Measurements from ENCODE around the gene C16orf54.
"Not testable (repeated sequence)": the region's sequence is repeated elsewhere in the genome, so short reads cannot be mapped to it uniquely, and the experiment has no call there.

The C16orf54 gene, protein sequence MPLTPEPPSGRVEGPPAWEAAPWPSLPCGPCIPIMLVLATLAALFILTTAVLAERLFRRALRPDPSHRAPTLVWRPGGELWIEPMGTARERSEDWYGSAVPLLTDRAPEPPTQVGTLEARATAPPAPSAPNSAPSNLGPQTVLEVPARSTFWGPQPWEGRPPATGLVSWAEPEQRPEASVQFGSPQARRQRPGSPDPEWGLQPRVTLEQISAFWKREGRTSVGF

DNA sequence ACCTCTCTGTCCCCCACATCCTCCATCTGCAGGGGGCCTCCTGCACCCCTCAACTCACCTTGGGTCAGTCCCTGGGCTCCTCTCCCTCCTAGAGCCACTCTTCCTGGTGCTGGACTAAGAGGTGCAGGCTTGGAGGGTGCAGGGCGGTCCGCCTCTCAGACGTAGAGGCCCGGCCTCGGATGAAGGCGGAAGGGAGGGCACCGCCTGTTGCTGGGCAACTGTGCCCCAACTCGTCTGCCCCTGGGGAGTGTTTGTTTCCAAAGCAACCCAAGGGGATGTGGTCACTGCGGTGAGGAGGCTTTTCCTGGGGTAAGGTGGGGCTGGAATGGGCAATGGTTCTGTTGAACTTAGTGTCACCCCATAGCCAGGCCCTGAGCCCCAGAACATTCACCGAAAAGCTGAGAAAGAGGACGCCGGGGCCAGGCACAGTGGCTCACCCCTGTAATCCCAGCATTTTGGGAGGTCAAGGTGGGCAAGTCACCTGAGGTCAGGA, at the start of gene C16orf54:
TSS of gene C16orf54 (minus strand) at position 138 of the 493 bp plus-strand sequence. CDS start 1,039 bp downstream, outside the sequence.
- peak; percentile 47 to 77 (median 59) for DNase-seq (ENCODE audit: low read depth in 3 of 3)

DNA sequence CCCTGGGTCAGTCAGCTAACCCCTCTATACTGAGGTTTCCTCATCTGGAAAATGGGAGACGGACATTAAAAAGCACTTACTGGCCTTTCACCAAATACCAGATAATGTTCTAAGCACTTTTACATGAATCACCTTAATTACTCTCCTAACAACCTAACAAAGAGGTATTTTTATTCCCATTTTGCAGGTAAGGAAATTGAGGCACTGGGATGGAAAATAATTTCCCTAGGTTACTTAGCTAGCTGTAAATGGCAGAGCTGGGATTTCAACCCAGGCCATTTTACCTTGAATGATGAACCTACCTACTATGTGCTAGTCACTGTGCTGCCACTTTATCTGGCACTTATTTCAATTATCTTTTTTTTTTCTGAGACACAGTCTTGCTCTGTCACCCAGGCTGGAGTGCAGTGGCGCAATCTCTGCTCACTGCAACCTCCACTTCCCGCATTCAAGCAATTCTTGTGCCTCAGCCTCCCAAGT, 48.5 kb upstream of the C16orf54 start:
- DNase-seq (ENCODE audit: low read depth in 3 of 3), result no peak

DNA sequence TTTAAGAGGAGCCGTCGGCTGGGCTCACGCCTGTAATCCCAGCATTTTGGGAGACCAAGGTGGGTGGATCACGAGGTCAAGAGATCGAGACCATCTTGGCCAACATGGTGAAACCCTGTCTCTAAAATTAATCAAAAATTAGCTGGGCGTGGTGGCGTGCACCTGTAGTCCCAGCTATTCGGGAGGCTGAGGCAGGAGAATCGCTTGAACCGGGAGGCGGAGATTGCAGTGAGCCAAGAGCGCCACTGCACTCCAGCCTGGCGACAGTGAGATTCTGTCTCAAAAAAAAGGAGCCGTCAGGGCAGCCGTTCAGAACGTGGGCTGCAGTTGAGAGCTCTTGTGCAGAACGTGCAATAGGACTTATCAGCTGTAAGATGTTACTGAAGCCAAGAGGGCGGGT, 47.4 kb upstream of the C16orf54 start:
- DNase-seq (ENCODE audit: low read depth in 3 of 3), result not testable (repeated sequence)

DNA sequence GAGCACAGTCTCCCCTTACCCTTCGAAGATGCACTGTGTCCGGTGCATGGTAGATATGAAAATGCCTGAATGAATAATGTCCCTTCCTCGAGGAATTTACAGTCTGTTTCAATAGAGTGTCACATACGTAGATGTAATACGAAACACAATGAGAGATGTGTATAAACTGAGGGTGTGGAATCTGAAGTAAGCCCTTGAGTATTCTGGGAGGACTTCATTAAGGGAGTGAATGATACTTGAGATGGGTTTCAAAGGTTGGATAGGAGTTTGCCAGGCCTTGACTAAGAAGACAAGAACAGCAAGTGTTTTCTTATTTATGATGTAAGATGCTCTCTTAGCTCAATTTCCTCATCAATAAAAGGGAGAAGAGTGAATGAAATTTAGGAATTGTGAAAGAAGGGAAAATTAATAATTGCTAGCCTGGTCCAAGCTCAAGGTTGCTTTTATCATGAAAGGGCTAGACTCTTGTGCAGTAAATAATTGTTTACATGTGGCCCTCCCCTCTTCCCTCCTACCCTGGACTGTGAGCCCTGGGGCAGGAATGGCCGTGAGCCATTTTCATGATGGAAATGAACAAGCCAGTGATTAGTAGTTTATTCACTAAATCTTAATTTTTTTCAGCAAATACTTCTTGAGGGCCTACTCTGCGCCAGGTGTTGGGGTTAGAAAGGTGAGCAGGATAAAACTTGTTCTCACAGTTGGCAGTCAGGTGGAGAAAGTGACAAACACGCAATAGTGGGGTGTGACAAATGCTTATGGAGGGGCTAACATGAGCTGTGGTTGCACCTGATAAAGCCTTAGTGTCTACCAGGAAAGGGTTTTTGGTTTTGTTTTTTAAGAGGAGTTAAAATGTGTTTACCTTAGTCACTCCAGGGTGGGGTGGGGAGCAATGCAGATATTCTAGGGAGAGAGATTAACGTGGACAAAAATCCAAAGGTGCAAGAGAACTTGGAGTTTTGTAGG, 46.3 kb upstream of the C16orf54 start:
- DNase-seq (ENCODE audit: low read depth in 3 of 3), result no peak

DNA sequence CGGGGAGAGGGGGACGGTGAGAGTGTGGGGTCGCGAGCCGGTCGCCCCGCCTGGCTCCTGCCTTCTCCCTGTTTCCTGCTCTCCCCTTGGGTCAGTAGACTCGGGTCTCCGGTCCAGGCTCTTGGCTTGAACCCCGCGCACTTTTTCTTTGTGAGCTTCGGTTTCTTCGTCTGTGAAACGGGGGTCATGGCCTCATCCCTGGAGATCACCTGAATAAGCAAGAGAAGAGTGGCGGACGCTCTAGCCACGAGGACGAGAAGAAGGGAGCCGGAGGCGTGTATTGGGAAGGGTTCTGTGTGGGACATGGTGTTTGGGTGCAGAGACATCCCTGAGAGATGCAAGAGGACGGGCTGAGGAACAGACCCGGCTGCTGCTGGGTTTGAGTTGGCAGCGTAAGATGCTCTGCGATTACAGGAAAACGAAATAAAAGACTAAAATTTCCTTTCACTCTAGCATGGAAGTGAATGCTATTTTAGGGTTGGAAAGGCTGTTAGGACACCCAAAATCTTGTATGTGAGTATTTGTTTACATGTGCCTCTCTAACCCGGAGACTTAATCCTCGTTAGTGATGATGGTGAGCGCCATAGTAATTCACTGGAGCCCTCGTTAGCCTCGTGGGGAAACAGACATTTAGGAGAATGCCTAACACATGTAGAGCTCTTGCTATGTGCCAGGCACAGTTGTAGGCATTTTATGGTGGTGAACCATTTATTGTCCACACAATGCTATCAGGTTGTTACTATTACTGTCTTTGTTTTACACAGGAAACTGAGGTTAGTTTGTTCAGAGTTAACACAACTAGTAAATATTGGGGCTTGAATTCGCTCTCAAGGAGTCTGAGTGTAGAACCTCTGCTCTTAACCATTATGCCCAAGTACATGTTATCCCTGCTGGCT, 45.4 kb upstream of the C16orf54 start:
- DNase-seq (ENCODE audit: low read depth in 3 of 3), result no peak

DNA sequence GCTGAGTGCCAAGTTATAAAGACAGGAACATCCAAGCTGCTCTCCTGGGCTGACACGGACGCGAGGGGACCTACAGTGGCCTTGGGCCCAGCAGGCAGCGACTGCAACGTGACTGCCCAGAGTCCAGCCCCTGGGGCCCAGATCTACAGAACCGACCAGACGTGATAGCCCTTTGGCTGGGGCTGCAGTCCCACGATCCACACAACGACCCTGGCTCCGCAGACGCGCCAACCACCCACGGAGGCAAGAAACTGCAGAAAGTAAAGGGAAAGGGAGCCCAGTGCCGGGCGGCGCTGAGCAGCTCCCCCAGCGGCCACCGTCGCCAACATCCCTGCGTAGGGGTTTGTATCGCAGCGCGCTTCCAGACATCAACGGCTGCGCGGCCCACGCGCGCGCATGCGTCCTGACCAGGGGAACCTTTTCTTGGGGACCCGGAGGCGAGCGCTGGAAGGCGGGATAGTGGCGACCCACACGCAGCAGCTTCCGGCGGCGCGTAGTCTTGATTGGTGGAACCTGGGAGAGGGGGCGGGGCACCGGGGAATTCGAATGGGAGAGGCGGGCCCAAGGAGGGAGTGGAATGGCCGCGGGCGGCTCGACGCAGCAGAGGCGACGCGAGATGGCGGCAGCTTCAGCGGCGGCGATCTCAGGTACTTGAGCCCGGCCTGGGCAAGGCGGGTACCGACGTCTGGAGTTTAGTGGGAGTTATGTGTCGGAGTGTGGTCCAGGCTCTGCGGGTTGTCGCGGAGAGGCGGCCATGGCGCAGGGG, 44.6 kb upstream of the C16orf54 start, which contains the start of gene KIF22:
TSS of gene KIF22 (plus strand) at position 569 of the 766 bp plus-strand sequence. CDS start at position 578, 9 bp downstream.
- peak; percentile 99 to 100 (median 99) for DNase-seq (ENCODE audit: low read depth in 3 of 3)

DNA sequence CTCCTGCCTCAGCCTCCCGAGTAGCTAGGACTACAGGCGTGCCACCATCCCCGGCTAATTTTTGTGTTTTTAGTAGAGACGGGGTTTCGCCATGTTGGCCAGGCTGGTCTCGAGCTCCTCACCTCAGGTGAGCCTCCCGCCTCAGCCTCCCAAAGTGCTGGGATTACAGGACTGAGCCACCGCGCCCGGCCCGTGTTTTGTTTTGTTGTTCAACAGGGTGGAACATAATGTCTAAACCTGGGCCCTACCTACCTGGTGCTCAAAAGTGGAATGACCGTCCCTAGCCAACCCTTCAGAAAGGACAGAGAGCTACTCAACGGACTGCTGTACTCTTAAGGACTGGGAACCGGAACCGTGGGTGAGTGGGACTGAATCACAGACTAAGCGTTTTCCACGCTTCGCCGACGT, 44.0 kb upstream of the C16orf54 start:
- no peak for DNase-seq (ENCODE audit: low read depth in 3 of 3)

DNA sequence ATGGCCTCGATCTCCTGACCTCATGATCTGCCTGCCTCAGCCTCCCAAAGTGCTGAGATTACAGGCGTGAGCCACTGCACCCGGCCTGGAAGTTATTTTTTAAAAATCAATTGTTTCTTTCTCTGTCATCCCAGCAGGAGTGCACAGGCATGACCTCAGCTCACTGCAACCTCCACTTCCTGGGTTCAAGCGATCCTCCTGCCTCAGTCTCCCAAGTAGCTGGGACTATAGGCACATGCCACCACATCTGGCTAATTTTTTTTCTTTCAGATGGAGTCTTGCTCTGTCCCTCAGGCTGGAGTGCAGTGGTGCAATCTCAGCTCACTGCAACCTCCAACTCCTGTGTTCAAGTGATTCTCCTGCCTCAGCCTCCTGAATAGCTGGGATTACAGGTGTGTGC, 41.4 kb upstream of the C16orf54 start:
- DNase-seq (ENCODE audit: low read depth in 3 of 3), result not testable (repeated sequence)

DNA sequence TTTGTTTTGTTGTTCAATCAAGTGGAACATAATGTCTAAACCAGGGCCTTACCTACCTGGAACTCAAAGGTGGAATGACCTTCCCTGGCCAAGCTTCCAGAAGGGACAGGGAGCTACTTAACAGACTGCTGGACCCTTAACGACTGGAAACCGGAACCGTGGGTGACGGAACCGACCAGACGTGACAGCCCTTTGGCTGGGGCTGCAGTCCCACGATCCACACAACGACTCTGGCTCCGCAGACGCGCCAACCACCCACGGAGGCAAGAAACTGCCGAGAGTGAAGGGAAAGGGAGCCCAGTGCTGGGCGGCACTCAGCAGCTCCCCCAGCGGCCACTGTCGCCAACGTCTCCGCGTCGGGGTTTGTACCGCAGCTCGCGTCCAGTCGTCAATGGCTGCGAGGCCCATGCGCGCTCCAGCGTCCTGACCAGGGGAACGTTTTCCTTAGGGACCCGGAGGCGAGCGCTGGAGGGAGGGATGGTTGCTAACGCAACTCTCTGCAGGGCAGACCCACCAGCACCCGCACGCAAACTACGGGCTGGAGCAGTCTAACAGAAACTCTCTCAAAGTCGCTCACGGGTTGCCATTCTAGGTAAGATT, 39.2 kb upstream of the C16orf54 start:
- peak; percentile 58 to 66 (median 60) for DNase-seq (ENCODE audit: low read depth in 3 of 3)

DNA sequence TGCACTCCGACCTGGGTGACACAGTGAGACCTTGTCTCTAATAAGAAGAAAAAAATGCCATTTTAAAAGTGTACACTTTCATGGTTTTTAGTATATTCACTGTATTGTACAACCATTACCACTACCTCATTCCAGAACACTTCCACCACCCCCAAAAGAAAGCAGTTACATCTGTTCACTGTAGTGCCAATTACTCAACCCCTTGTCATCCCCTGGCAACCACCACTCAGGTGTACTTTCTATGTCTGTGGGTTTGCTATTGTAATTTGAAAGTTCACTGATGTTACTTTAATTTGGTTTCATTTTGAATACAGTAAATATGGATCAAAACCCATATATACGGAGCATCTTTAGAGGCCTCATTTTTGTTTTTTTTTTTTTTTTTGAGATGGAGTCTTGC, 38.4 kb upstream of the C16orf54 start:
- no peak for DNase-seq (ENCODE audit: low read depth in 3 of 3)

DNA sequence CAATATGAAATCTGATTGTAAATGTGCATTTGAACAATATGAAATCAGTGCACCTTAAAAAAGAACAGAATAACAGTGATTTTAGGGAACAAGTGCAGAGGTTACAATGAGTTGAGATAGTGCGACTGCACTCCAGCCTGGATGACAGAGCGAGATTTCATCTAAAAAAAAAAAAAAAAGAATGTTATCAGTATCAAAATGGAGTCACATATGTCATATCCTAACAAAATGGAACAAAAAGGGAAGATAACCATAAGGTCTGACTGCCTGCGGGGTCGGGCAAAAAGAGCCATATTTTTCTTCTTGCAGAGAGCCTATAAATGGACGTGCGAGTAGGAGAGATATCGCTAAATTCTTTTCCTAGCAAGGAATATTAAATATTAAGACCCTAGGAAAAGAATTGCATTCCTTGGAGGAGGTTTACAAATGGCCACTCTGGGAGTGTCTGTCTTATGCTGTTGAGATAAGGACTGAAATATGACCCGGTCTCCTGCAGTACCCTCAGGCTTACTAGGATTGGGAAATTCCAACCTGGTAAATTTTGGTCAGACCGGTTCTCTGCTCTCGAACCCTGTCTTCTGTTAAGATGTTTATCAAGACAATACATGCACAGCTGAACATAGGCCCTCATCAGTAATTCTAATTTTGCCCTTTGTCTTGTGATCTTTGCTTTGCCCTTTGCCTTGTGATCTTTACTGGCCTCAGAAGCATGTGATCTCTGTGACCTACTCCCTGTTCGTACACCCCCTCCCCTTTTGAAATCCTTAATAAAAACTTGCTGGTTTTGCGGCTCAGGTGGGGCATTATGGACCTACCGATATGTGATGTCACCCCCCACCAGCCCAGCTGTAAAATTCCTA, 37.5 kb upstream of the C16orf54 start:
- not testable (repeated sequence) for DNase-seq (ENCODE audit: low read depth in 3 of 3)

DNA sequence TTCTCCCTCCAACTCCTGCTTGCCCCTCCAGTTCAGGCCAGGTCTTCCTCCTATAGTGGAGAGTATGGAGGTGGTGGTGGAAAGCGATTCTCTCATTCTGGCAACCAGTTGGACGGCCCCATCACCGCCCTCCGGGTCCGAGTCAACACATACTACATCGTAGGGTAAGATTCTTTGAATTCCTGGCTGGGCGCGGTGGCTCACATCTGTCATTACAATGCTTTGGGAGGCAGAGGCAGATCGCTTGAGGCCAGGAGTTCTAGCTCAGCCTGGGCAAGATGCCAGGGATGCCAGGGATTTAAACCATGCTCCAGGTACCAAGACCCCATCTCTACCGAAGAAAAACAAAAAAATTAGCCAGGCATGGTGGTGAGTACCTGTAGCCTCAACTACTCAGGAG, 33.7 kb upstream of the C16orf54 start:
- DNase-seq (ENCODE audit: low read depth in 3 of 3), result no peak

DNA sequence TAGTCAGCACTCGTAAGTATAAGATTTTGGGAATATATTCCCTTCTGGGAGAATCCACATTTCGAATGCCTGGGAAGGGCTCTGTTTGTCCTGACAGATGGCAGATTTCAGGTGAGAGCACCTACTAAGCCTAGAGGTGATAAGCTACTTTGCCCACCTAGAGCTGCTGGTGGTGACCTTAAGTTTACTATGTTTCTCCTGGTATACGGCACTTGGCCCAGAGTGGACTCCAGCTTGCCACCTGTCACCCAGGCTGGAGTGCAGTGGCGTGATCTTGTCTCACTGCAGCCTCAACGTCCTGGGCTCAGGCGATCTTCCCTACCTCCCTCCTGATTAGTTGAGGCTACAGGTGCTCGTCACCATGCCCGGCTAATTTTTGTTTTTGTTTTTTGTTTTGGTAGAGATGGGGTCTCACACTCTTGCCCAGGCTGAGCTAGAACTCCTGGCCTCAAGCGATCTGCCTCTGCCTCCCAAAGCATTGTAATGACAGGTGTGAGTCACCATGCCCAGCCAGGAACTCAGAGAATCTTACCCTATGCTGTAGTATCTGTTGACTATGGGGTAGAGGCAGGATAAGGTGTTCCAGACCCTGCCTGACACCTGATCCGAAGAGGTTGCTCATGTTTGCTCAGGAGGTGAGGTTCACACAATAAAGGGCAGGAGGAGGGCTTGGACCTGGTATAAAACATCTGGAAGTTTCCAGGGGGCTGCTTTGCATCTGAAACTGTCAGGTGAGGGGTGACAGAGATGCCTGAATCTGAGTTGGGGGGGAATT, 32.0 kb upstream of the C16orf54 start, which contains the start of gene ZG16:
TSS of gene ZG16 (plus strand) at position 681 of the 775 bp plus-strand sequence. CDS start 1,011 bp downstream, outside the sequence.
- no peak for DNase-seq (ENCODE audit: low read depth in 3 of 3)

DNA sequence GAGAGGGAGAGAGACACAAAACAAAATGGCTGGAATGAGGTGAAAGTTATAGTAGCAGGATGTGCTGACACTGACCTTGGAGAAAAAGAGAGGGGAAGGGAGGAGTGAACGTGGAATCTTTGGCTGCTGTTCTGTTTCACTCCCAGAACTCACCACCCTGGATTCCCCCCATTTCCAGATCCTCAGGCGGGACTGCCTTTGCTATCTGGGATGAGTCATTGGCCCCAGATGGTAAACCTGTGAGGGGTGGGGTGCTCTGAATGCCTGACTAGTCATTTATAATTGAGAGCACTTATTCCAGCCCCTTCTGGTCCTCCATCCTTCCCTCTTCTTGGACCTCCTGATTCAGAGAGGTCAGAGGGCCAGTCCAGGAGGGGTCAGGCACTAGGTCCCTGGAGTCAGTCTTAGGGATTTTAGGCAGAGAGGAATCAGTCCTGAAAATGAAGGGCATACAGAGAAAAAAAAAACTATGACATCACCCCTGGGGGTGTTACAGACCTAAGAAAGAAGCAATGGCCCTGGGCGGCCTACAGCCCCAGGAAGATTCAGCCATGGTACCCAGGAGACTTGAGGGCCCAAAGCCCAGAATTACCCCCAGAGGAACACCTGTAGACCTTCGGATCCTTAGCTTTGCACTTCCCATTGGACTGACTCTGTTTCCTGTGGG, 30.1 kb upstream of the C16orf54 start:
- DNase-seq (ENCODE audit: low read depth in 3 of 3), result no peak

DNA sequence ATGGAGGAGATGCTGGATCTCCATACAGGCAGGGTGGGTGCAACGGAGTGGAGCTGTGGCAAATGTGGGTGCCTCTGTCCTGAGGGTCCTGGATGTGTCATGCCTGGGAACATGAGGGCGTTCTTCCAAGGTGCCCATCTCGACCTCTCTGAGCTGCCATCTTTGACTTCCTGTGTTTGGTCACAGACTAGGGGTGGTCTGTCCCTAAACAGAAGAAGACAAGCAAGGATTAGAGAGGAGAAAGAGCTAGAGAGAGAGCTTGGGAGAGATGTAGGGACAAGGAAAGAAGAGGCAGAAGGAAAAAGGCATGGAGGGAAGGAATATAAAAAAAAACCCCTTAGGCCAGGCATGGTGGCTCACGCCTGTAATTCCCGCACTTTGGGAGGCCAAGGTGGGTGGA, 28.9 kb upstream of the C16orf54 start:
- no peak for DNase-seq (ENCODE audit: low read depth in 3 of 3)

DNA sequence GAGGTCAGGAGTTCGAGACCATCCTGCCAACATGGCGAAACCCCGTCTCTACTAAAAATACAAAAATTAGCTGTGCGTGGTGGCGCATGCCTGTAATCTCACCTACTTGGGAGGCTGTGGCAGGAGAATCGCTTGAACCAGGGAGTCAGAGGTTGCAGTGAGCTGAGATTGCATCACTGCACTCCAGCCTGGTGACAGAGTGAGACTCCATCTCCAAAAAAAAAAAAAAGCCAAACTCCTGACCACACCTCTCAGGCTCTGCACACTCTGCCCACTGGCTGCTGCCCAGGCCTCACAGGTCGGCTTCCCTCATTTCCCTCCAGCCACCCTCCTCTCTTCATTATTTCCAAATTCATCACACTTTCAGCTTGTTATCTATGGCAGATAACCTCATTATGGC, 26.5 kb upstream of the C16orf54 start:
- DNase-seq (ENCODE audit: low read depth in 3 of 3), result not testable (repeated sequence)

DNA sequence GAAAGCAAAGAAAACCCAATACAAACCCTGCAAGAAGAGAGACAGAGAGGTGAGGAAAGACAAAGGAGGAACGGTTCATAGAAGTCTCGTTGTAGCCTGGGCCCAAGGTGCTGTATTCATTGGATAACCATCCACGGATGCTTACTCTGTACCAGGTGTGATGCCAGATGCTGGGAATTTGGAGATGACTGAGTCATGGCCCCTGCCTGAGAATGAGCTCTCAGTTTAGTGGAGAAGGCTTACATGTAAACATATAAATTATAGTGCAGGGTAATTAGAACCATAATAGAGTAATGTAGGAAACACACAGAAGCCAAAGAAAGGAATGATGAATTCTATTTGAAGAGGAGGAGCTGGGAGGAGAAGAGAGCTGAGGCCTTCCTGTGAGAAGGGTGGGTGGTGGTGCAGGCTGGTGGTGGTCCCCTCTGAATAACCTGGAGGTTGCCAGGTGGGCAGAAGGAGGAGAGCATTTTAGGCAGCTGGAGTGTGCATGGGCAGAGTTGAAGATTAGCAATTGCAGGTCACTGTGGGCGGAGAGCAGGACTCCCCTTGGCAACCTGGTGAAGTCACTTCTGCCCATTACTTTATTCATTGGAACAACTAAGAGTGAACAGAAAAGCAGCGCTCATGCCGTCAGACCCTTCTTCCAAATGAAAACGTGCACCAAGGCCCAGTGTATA, 24.6 kb upstream of the C16orf54 start:
- DNase-seq (ENCODE audit: low read depth in 3 of 3), result no peak
